Retinal pigment epithelial cell (primary cell): ENCODE results near the gene NKAIN1.

Experiments
- DNase-seq: peaks from one replicate; pipeline ENCODE4 v3.0.0-alpha.2; 2010; ENCODE audit warnings: low read depth
- H3K4me3 ChIP-seq: 2 replicates; pipeline ENCODE4 v1.5.1; 2011; ENCODE audit warnings: mild to moderate bottlenecking, low read length, control low read depth, moderate library complexity
- TF ChIP-seq, protein P1 (sequence below): conservative IDR thresholded peaks from 2 replicates; pipeline ENCODE4 v1.5.1; 2011; ENCODE audit warnings: low read depth, low read length, control low read depth, inconsistent platforms

NKAIN1 gene

DNA sequence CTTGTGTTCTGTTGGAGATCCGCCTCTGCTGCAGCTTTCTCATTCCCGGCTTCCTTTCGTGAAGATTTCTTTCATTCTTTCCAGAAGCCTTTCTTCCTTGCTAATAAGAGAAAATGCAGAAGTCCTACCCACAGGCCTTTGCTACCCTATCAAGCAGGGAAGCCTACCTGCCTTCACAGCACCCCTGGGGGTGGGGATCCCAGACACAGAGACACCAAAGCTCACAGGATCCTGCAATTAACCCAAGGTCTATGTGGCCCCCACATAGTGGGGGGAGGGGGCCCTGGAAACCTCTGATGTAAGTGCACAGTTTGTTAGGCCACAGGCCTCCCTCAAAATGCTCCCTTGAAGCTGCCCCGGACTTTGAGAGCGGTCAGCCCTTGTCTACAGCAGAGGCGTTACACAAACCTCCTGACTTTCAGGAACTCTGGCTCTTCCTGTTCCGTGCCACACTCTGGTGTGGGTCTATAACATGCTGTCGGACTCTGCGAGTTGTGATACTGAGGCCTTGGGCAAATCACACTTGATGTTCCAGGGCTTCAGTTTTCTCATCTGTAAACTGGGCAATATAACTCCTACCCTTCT, 31.2 kb downstream of the NKAIN1 start:
- no peak for DNase-seq
- H3K4me3 ChIP-seq = no peak overlapping the region
- TF ChIP-seq, protein P1, sequence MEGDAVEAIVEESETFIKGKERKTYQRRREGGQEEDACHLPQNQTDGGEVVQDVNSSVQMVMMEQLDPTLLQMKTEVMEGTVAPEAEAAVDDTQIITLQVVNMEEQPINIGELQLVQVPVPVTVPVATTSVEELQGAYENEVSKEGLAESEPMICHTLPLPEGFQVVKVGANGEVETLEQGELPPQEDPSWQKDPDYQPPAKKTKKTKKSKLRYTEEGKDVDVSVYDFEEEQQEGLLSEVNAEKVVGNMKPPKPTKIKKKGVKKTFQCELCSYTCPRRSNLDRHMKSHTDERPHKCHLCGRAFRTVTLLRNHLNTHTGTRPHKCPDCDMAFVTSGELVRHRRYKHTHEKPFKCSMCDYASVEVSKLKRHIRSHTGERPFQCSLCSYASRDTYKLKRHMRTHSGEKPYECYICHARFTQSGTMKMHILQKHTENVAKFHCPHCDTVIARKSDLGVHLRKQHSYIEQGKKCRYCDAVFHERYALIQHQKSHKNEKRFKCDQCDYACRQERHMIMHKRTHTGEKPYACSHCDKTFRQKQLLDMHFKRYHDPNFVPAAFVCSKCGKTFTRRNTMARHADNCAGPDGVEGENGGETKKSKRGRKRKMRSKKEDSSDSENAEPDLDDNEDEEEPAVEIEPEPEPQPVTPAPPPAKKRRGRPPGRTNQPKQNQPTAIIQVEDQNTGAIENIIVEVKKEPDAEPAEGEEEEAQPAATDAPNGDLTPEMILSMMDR = no peak

DNA sequence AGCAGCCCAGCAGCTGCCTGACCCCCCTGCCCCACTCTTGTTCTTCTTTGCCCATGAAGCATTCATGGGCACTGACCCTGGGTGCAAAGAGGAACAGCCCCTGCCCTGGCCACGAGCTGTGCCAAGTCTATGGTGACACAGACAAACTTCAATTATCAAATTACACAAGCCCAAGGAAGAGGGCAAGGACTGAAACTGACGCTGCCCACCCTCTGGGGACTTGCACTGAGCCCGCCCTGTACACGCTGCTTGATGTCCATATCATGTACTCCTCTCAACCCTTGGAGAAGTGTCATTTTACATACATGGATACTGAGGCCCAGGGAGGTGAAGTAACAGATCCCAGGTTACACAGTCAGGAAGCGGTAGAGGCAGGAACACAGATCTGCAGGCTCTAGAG, 32.1 kb downstream of the NKAIN1 start:
- DNase-seq = no peak
- TF ChIP-seq, protein P1 = no peak
- H3K4me3 ChIP-seq = no peak overlapping the region

DNA sequence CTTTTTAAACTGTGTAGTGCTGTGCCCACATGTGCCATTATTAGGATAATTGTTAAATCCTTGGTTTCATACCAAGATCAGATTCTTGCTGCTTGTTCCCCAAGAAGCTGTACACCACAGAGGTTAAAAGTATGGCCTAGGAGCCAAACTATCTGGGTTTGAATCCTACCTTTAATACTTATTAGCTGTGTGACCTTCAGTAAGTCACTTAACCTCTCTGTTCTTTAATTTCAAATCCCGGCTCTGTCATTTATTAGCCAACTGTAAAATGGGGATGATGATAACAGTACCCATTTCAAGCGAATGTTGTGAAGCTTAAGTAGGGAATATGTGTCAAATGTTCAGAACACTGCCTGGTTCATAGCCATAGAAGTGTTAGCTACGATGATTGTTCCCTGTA, 32.6 kb downstream of the NKAIN1 start:
- no peak for DNase-seq
- H3K4me3 ChIP-seq = no peak overlapping the region
- TF ChIP-seq, protein P1 = no peak

DNA sequence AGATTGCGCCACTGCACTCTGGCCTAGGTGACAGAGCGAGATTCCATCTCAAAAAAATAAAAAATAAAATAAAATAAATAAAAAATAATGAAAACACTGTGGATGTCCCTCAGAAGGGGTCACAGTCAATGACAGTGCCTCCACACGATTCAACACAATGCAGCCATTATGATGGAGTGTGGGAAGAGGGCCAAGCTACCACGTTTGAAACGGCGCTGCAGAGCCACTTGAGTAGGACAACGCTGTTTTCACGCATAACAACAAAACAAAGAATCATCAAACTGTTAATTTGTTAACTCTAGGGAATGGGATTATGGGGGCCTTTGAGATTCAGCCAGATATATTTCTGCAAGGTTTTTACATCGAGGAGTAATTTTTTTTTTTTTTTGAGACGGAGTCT, 36.5 kb downstream of the NKAIN1 start:
- TF ChIP-seq, protein P1 = no peak
- no peak overlapping the region for H3K4me3 ChIP-seq
- no peak for DNase-seq

DNA sequence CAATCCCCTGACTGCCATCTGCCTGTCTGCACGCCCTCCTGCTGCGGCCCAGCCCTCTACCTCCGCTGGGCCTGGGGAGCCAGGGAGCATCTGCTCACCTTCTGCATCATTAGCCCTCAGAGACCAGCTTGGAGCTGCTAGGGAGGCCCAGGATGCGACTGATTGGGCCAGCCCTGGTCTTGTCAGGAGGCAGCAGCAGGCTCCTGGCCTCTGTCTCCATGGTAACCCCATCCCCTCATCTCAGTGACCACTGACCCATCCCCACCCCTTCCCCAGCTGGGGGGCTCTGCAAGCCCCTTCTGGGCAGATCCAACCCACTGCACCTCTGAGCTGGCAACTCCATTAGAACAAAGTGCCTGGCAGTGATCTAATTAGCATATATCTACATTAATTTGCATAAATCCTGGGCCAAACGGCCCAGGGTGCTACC, 37.7 kb downstream of the NKAIN1 start:
- DNase-seq = no peak
- TF ChIP-seq, protein P1 = no peak
- H3K4me3 ChIP-seq = no peak overlapping the region

DNA sequence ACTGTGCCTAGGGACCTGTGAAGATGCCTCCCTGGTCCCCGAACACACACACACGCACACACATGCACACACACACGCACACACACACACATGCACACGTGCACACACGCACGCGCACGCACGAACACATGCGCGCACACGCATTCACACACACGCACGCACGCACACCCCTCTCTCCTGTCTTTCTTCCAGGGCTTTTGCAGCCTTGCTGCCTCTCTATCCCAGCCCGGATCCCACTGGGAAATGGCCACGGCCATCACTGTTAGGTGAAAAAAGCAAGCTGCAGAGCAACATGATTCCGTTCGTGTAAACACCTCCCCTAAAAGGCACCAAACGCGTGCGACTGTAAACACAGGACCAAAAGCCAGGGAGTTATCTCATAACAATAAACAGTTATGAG, 39.7 kb downstream of the NKAIN1 start:
- no peak for DNase-seq
- TF ChIP-seq, protein P1 = no peak
- no peak overlapping the region for H3K4me3 ChIP-seq

DNA sequence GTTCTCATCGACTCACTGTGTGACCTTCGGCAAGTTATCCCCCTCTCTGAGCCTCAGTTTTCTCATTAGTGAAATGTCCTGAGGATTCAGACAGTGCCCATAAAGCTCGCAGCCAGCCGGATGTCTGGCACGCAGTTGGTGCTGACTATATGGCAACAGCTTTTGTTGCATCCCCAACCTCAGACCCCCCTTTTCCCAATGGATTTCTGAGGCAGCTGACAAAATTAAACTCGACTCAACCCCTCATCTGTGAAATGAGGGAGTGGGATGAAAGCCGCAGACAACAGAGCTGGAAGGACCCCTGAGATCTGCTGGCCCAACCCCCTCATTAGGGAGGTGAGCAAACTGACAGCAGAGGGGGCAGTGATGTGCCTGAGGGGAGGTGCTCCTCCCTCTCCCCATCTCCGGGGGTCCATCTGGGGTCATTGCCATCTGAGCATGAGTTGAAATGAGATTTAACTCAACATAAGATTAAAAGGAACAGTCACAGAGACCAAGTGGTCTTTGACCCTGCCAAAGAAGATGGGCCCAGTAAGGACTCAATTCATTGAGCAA, 40.4 kb downstream of the NKAIN1 start:
- TF ChIP-seq, protein P1 = no peak
- no peak for DNase-seq
- no peak overlapping the region for H3K4me3 ChIP-seq
